Osteoblast (primary cell): ENCODE data around the gene FCGR2B. TPM values are rescaled to one million over a fixed set of nuclear protein-coding genes. Genes with fewer than 3 reads are reported as not detected.
"Not testable (repeated sequence)": the region's sequence is repeated elsewhere in the genome, so short reads cannot be mapped to it uniquely, and the experiment has no call there.

Experiments used
- DNase-seq: peaks from one replicate; pipeline ENCODE4 v3.0.0; 2011; ENCODE audit warnings: low spot score, mixed read lengths; ENCODE audit not compliant: insufficient read length; ENCODE audit errors: missing footprints
- H2AFZ ChIP-seq: 2 replicates; pipeline ENCODE4 v1.6.0; 2011; ENCODE audit warnings: mild to moderate bottlenecking, low read length
- H3K27ac ChIP-seq: 2 replicates; pipeline ENCODE4 v1.5.1; 2011; ENCODE audit warnings: mild to moderate bottlenecking, low read depth, low read length, moderate library complexity
- H3K27me3 ChIP-seq: 2 replicates; pipeline ENCODE4 v1.6.0; 2012; ENCODE audit warnings: mild to moderate bottlenecking, control low read depth, inconsistent platforms, low read length, moderate library complexity; ENCODE audit not compliant: insufficient read depth
- H3K36me3 ChIP-seq: 2 replicates; pipeline ENCODE4 v1.5.1; 2011; ENCODE audit warnings: mild to moderate bottlenecking, low read length, control low read depth, moderate library complexity; ENCODE audit not compliant: insufficient read depth
- H3K4me1 ChIP-seq: 2 replicates; pipeline ENCODE4 v1.5.1; 2011; ENCODE audit warnings: mild to moderate bottlenecking, low read length, control low read depth, moderate library complexity; ENCODE audit not compliant: insufficient read depth
- H3K4me2 ChIP-seq: 2 replicates; pipeline ENCODE4 v1.6.0; 2011; ENCODE audit warnings: mild to moderate bottlenecking, low read length; ENCODE audit not compliant: insufficient read depth
- H3K4me3 ChIP-seq: fragments of 200-600 bp; sonication (generic); 3 replicates; pipeline ENCODE4 v1.5.1; 2012; ENCODE audit warnings: mild to moderate bottlenecking, low read length, inconsistent platforms; ENCODE audit not compliant: insufficient read depth
- H3K79me2 ChIP-seq: 2 replicates; pipeline ENCODE4 v1.6.0; 2012; ENCODE audit warnings: mild to moderate bottlenecking, low read length, control low read depth, inconsistent platforms; ENCODE audit not compliant: insufficient read depth
- H3K9me3 ChIP-seq: 2 replicates; pipeline ENCODE4 v1.5.1; 2011; ENCODE audit warnings: low read depth, low read length, control low read depth
- H4K20me1 ChIP-seq: 2 replicates; pipeline ENCODE4 v1.6.0; 2012; ENCODE audit warnings: mild to moderate bottlenecking, low read length, control low read depth; ENCODE audit not compliant: insufficient read depth
- CTCF ChIP-seq: IDR thresholded peaks from 2 replicates; pipeline ENCODE4 v1.5.1; 2011; ENCODE audit warnings: mild to moderate bottlenecking, low read depth, low read length, moderate library complexity; ENCODE audit errors: extremely low read depth
- total RNA-seq: library from RNA; depleted of rRNA; stranded (reverse); fragments of >200 nt; gene quantifications from 2 replicates; pipeline ENCODE4 v1.2.3, GENCODE V29; 2012

FCGR2B gene
- total RNA-seq, 1 donor = 0.36 TPM

GRCh38 chr1:161688946-161689345, 26.0 kb downstream of the FCGR2B start:
- Histone ChIP-seq H3K27me3 (no peaks in the 10 kb centered on the region), H3K9me3 (no peaks in the 10 kb centered on the region), H3K36me3 (no peaks in the 10 kb centered on the region), H2AFZ (peak overlapping the region; percentile 55), H3K79me2 (no peaks in the 10 kb centered on the region), H3K4me1 (no peaks in the 10 kb centered on the region), H3K27ac (no peak overlapping the region), H3K4me3 (no peak overlapping the region), H3K4me2 (no peak overlapping the region), H4K20me1 (no peaks in the 10 kb centered on the region)
- no peak for DNase-seq
- TF ChIP-seq CTCF = no peak

GRCh38 chr1:161691846-161692245, 28.9 kb downstream of the FCGR2B start:
- Histone ChIP-seq H2AFZ (no peak overlapping the region), H4K20me1 (no peaks in the 10 kb centered on the region), H3K27ac (no peak overlapping the region), H3K79me2 (no peaks in the 10 kb centered on the region), H3K4me2 (no peak overlapping the region), H3K36me3 (no peaks in the 10 kb centered on the region), H3K4me3 (no peak overlapping the region), H3K27me3 (no peaks in the 10 kb centered on the region), H3K4me1 (no peaks in the 10 kb centered on the region), H3K9me3 (no peaks in the 10 kb centered on the region)
- no peak for TF ChIP-seq CTCF
- no peak for DNase-seq

- not testable (repeated sequence) for H3K27ac ChIP-seq, DNase-seq, H3K79me2 ChIP-seq, H4K20me1 ChIP-seq, H3K36me3 ChIP-seq, H3K27me3 ChIP-seq, H3K4me3 ChIP-seq, H3K4me1 ChIP-seq, H3K4me2 ChIP-seq, H2AFZ ChIP-seq, H3K9me3 ChIP-seq
Observed at GRCh38 chr1:161693020-161693712, 30.2 kb downstream of the FCGR2B start.

GRCh38 chr1:161698302-161698701, 35.4 kb downstream of the FCGR2B start:
- H3K36me3 ChIP-seq, H3K4me3 ChIP-seq, H3K27ac ChIP-seq, H3K79me2 ChIP-seq, H3K9me3 ChIP-seq, H4K20me1 ChIP-seq, H3K27me3 ChIP-seq, H3K4me1 ChIP-seq, DNase-seq, H2AFZ ChIP-seq, H3K4me2 ChIP-seq: not testable (repeated sequence)

GRCh38 chr1:161702250-161702649, 39.3 kb downstream of the FCGR2B start:
- Histone ChIP-seq H2AFZ (peak overlapping the region; percentile 5), H3K4me1 (peaks cover 15% of the 10 kb centered on the region), H3K27ac (no peak overlapping the region), H3K9me3 (no peaks in the 10 kb centered on the region), H4K20me1 (no peaks in the 10 kb centered on the region), H3K27me3 (no peaks in the 10 kb centered on the region), H3K36me3 (no peaks in the 10 kb centered on the region), H3K4me2 (no peak overlapping the region), H3K4me3 (no peak overlapping the region), H3K79me2 (no peaks in the 10 kb centered on the region)
- no peak for DNase-seq
- TF ChIP-seq CTCF = no peak
